Effector memory CD4-positive, alpha-beta T cell (primary cell): Measurements from ENCODE around the gene AGBL4.

ENCODE experiments used
- DNase-seq, 3 donors: peaks; one replicate each; pipeline ENCODE4 v3.0.0-alpha.2; 2020
- H3K27ac ChIP-seq: 2 replicates; pipeline ENCODE4 v1.7.0; 2013; ENCODE audit warnings: mild to moderate bottlenecking, low read length, moderate library complexity; ENCODE audit not compliant: insufficient read depth, poor library complexity, severe bottlenecking
- H3K27me3 ChIP-seq: replicated peaks from 2 replicates; pipeline ENCODE4 v1.7.0; 2013; ENCODE audit warnings: mild to moderate bottlenecking, low read length; ENCODE audit not compliant: insufficient read depth, control insufficient read depth, poor library complexity, severe bottlenecking
- H3K36me3 ChIP-seq: 2 replicates; pipeline ENCODE4 v1.7.0; 2013; ENCODE audit warnings: mild to moderate bottlenecking, low read length, moderate library complexity; ENCODE audit not compliant: control insufficient read depth, insufficient read depth
- H3K4me1 ChIP-seq: 2 replicates; pipeline ENCODE4 v1.7.0; 2013; ENCODE audit warnings: low read length, mild to moderate bottlenecking; ENCODE audit not compliant: control insufficient read depth, insufficient read depth, poor library complexity, severe bottlenecking
- H3K4me3 ChIP-seq: 2 replicates; pipeline ENCODE4 v1.7.0; 2013; ENCODE audit warnings: low read length, low read depth, mild to moderate bottlenecking; ENCODE audit not compliant: insufficient read depth, poor library complexity, severe bottlenecking
- H3K9me3 ChIP-seq: 2 replicates; pipeline ENCODE4 v1.7.0; 2013; ENCODE audit warnings: mild to moderate bottlenecking, low read length, moderate library complexity; ENCODE audit not compliant: control insufficient read depth

Gene AGBL4

GRCh38 chr1:48684381-48684780 lies 1339.4 kb downstream of the AGBL4 start:
- no peaks in the 10 kb centered on the region for H3K27me3 ChIP-seq
- no peak for DNase-seq
- H3K9me3 ChIP-seq: no peaks in the 10 kb centered on the region
- no peaks in the 10 kb centered on the region for H3K36me3 ChIP-seq
- no peak overlapping the region for H3K4me3 ChIP-seq
- H3K4me1 ChIP-seq: no peaks in the 10 kb centered on the region
- H3K27ac ChIP-seq: no peak overlapping the region

GRCh38 chr1:48683839-48684238 lies 1339.9 kb downstream of the AGBL4 start:
- H3K4me1 ChIP-seq: no peaks in the 10 kb centered on the region
- DNase-seq: no peak
- H3K4me3 ChIP-seq: no peak overlapping the region
- H3K36me3 ChIP-seq: no peaks in the 10 kb centered on the region
- H3K27me3 ChIP-seq: no peaks in the 10 kb centered on the region
- H3K27ac ChIP-seq: no peak overlapping the region
- H3K9me3 ChIP-seq: no peaks in the 10 kb centered on the region

- Histone ChIP-seq H3K27me3 (no peaks in the 10 kb centered on the region), H3K36me3 (no peaks in the 10 kb centered on the region), H3K4me1 (no peaks in the 10 kb centered on the region), H3K27ac (no peak overlapping the region), H3K4me3 (no peak overlapping the region), H3K9me3 (no peaks in the 10 kb centered on the region)
- DNase-seq: no peak
Observed at GRCh38 chr1:48681476-48682305, 1342.1 kb downstream of the AGBL4 start.

- Histone ChIP-seq H3K36me3 (no peaks in the 10 kb centered on the region), H3K9me3 (no peaks in the 10 kb centered on the region), H3K4me3 (no peak overlapping the region), H3K27me3 (no peaks in the 10 kb centered on the region), H3K27ac (no peak overlapping the region), H3K4me1 (no peaks in the 10 kb centered on the region)
- no peak for DNase-seq
Observed at GRCh38 chr1:48680411-48681035, 1343.2 kb downstream of the AGBL4 start.

GRCh38 chr1:48679859-48680258 lies 1343.9 kb downstream of the AGBL4 start:
- no peaks in the 10 kb centered on the region for H3K36me3 ChIP-seq
- H3K4me3 ChIP-seq: no peak overlapping the region
- no peaks in the 10 kb centered on the region for H3K4me1 ChIP-seq
- H3K27me3 ChIP-seq: no peaks in the 10 kb centered on the region
- DNase-seq: no peak
- H3K27ac ChIP-seq: no peak overlapping the region
- no peaks in the 10 kb centered on the region for H3K9me3 ChIP-seq

- no peaks in the 10 kb centered on the region for H3K36me3 ChIP-seq
- no peak for DNase-seq
- H3K4me3 ChIP-seq: no peak overlapping the region
- no peak overlapping the region for H3K27ac ChIP-seq
- H3K9me3 ChIP-seq: no peaks in the 10 kb centered on the region
- no peaks in the 10 kb centered on the region for H3K4me1 ChIP-seq
- H3K27me3 ChIP-seq: no peaks in the 10 kb centered on the region
Observed at GRCh38 chr1:48678710-48679505, 1344.8 kb downstream of the AGBL4 start.

- Histone ChIP-seq H3K9me3 (no peaks in the 10 kb centered on the region), H3K4me1 (no peaks in the 10 kb centered on the region), H3K4me3 (no peak overlapping the region), H3K27ac (no peak overlapping the region), H3K27me3 (no peaks in the 10 kb centered on the region), H3K36me3 (no peaks in the 10 kb centered on the region)
- DNase-seq: no peak
Observed at GRCh38 chr1:48677306-48678287, 1346.2 kb downstream of the AGBL4 start.

GRCh38 chr1:48676822-48677221 lies 1346.9 kb downstream of the AGBL4 start:
- Histone ChIP-seq H3K4me1 (no peaks in the 10 kb centered on the region), H3K4me3 (no peak overlapping the region), H3K27me3 (no peaks in the 10 kb centered on the region), H3K9me3 (no peaks in the 10 kb centered on the region), H3K36me3 (no peaks in the 10 kb centered on the region), H3K27ac (no peak overlapping the region)
- DNase-seq: no peak

- Histone ChIP-seq H3K36me3 (no peaks in the 10 kb centered on the region), H3K4me3 (no peak overlapping the region), H3K27ac (no peak overlapping the region), H3K27me3 (no peaks in the 10 kb centered on the region), H3K9me3 (no peaks in the 10 kb centered on the region), H3K4me1 (no peaks in the 10 kb centered on the region)
- DNase-seq: no peak
Observed at GRCh38 chr1:48676376-48676775, 1347.4 kb downstream of the AGBL4 start.
